Upper lobe of right lung (tissue), 1 donor: ENCODE results near the gene LRRC51. TPM values are rescaled to one million over a fixed set of nuclear protein-coding genes. Genes with fewer than 3 reads are reported as not detected.

Experiments
- ATAC-seq: fragments of 200-7000 bp; cut with Tn5 transposase; one replicate; pipeline ENCODE4 v1.9.1; 2020; ENCODE audit warnings: mild to moderate bottlenecking, moderate library complexity
- DNase-seq: peaks from one replicate; pipeline ENCODE4 v3.0.0-alpha.2; 2020
- H3K27ac ChIP-seq: fragments of 200-600 bp; one replicate; pipeline ENCODE4 v1.8.0; 2022
- H3K27me3 ChIP-seq: fragments of 200-600 bp; one replicate; pipeline ENCODE4 v1.8.0; 2022; ENCODE audit warnings: mild to moderate bottlenecking
- H3K36me3 ChIP-seq: fragments of 200-600 bp; one replicate; pipeline ENCODE4 v1.8.0; 2022
- H3K4me1 ChIP-seq: fragments of 200-600 bp; one replicate; pipeline ENCODE4 v1.8.0; 2022
- H3K4me3 ChIP-seq: fragments of 200-600 bp; one replicate; pipeline ENCODE4 v1.8.0; 2022; ENCODE audit warnings: mild to moderate bottlenecking
- H3K9me3 ChIP-seq: fragments of 200-600 bp; one replicate; pipeline ENCODE4 v1.8.0; 2022
- intact Hi-C: fragments of 100-400 bp; cut with DNase I; formaldehyde crosslinking; loops from one replicate; pipeline ENCODE4 v1.11.0; 2022
- total RNA-seq: library from RNA; stranded (reverse); fragmentation: NEBNext Ultra II Directional; extraction: Animal tissue kit (Norgen Biotek cat#: 25700); gene quantifications from one replicate; pipeline ENCODE4 v1.2.1, GENCODE V29; 2021
- TF ChIP-seq, protein P1 (sequence below): fragments of 200-600 bp; IDR thresholded peaks from one replicate; pipeline ENCODE4 v1.8.0; 2022; ENCODE audit warnings: antibody characterized with exemption
- donor health status: DM: no; HTN: yes; CAD: no; lungs with severe emphysema.

LRRC51 gene
- total RNA-seq, 1 donor from 2014 or later = 6.8 TPM

DNA sequence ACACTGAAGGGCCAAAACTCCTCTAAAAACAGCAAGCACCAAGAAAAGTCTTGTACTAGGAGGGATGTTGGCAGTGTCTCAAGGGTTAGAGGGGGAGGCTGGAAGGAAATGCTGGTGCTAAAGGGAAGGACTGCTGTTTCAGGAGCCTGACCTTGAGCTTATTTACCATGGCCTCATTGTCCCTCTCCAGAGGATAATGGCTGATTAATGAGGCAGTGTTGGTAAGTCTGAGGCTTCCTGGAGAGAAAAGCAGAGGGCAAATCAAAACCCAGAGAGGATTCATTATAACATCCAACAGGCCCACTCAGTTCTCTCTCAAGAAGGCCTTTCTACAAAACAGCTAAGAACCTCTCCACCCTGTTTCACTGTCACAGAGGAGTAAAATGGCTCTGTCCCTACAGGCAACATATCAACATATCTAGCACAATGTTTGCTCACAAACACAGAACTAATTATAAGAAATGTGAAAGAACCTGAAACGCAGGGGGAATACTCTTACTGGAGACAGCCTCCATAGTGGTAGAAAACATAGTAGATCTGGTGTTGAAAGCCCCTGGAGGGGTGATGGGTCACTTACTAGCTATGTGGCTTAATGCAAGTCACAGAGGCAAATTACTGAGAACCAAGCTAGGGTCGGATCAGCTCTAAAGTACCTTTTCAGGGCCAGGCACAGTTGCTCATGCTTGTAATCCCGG, 31.7 kb upstream of the LRRC51 start:
- Histone ChIP-seq H3K4me3 (no peak overlapping the region), H3K27me3 (no peaks in the 10 kb centered on the region), H3K4me1 (peaks cover 8% of the 10 kb centered on the region), H3K27ac (no peak overlapping the region), H3K9me3 (no peaks in the 10 kb centered on the region), H3K36me3 (peaks cover 12% of the 10 kb centered on the region)
- DNase-seq (no peak), ATAC-seq (no peak)
- intact Hi-C loops = no loop called here
- TF ChIP-seq, protein P1, sequence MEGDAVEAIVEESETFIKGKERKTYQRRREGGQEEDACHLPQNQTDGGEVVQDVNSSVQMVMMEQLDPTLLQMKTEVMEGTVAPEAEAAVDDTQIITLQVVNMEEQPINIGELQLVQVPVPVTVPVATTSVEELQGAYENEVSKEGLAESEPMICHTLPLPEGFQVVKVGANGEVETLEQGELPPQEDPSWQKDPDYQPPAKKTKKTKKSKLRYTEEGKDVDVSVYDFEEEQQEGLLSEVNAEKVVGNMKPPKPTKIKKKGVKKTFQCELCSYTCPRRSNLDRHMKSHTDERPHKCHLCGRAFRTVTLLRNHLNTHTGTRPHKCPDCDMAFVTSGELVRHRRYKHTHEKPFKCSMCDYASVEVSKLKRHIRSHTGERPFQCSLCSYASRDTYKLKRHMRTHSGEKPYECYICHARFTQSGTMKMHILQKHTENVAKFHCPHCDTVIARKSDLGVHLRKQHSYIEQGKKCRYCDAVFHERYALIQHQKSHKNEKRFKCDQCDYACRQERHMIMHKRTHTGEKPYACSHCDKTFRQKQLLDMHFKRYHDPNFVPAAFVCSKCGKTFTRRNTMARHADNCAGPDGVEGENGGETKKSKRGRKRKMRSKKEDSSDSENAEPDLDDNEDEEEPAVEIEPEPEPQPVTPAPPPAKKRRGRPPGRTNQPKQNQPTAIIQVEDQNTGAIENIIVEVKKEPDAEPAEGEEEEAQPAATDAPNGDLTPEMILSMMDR = no peak

DNA sequence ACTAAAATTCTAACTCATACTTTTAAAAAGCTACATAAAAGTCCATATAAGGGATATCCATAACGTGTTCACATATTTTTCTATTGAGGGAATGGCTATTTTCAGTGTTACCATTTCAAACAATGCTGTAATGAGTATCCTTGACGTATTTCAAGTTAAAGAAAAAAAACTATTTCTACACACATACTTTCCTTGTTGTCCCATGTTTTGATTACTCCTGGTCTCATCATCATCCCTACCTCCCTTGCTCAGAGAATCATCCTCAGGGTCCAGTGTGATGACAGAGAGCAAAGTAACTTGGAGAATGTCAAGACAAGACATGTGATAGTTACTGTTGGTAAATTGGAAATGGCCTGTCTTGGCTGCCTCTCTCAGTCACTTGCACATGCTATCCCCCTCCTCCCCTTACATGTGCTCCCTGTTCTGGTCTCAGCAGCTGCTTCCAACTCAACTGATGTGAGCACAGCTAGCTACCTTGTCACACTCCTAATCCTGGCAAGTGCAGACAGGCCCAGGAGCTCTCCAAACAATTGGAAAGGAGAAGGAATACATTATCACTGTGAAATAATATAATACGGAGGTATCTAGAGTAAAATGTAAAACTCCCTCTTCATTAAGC, 22.1 kb upstream of the LRRC51 start:
- no peaks in the 10 kb centered on the region for H3K27me3 ChIP-seq
- TF ChIP-seq, protein P1 = no peak
- H3K27ac ChIP-seq = no peak overlapping the region
- ATAC-seq = no peak
- no peaks in the 10 kb centered on the region for H3K4me1 ChIP-seq
- no peak overlapping the region for H3K4me3 ChIP-seq
- intact Hi-C loops = no loop called here
- H3K36me3 ChIP-seq = no peaks in the 10 kb centered on the region
- H3K9me3 ChIP-seq = no peaks in the 10 kb centered on the region
- no peak for DNase-seq

DNA sequence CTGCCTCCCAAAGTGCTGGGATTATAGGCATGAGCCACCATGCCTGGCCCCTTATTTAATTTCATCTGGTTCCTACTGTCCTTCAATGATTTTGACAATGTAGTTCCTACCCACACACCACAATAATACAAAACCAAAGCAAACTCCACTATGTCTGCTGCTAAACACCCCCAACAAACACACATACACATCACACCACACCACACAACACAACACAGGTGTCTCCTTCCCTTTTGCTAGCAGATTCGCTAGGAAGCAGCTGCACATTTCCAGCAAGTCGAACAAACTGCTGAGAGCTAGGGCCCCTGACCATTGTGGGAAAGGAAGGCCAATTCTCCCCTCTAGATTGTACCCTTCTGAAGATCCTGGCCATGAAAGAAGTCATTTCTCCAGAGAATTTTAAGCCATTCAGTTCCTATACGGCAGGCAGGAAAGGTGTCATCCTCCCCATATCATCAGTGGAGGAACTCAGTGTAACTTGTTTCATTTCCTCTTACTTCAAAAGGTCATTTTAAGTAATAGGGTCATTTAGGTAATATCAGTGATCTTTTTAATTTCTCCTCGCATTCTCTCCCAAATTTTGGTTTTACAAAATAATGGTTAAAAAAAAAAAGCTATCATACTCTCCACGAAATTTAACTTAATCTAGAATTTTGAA, 18.8 kb upstream of the LRRC51 start:
- intact Hi-C loops = no loop called here
- Histone ChIP-seq H3K4me3 (no peak overlapping the region), H3K36me3 (no peaks in the 10 kb centered on the region), H3K9me3 (no peaks in the 10 kb centered on the region), H3K27me3 (no peaks in the 10 kb centered on the region), H3K27ac (no peak overlapping the region), H3K4me1 (peaks cover 7% of the 10 kb centered on the region)
- ATAC-seq = no peak
- TF ChIP-seq, protein P1 = no peak
- no peak for DNase-seq

DNA sequence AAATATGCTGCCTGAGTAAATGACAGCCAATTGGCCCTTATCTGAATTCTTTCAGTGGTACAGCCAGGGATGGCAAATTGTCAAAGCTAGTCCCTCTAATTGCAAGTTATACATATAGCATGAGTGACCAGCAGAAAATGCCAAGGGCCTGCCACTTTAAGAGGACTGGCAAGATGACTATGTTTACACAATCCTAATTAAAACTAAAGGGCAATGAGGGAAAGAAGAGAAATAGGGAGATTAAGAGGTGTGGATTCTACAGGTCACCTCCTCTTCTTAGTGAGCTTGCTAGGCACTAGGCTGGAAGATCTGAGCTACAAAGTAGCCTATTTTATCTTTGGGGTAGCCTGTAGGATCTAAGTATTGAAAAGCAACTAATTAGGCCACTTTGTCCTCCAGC, 13.8 kb upstream of the LRRC51 start:
- no peaks in the 10 kb centered on the region for H3K36me3 ChIP-seq

DNA sequence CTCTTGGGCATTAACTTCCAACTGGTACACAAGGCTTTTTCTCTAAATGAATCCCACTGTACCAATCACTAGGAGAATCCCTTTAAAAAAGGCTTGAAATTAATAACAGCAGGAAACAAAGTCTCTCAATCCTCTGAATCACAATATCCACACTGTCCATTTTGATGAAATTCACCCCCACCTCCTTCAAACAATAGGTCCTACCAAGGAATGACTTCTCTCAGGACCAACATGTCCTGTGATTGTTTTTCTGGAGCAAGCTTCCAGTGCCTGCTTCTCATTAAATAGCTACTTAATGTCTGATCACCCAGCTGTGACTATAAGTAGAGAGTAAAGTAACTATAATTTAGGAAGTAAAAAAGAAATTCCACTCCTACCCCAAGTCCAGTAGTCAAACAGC, 13.4 kb upstream of the LRRC51 start:
- no peaks in the 10 kb centered on the region for H3K27me3 ChIP-seq
- ATAC-seq = no peak
- peaks cover 51% of the 10 kb centered on the region for H3K4me1 ChIP-seq
- no peak for DNase-seq
- no peak overlapping the region for H3K4me3 ChIP-seq
- TF ChIP-seq, protein P1 = no peak
- intact Hi-C loops = no loop called here
- H3K27ac ChIP-seq = no peak overlapping the region
- no peaks in the 10 kb centered on the region for H3K36me3 ChIP-seq
- H3K9me3 ChIP-seq = no peaks in the 10 kb centered on the region

More for the DNA sequence above, 13.8 kb upstream of the LRRC51 start:
- Histone ChIP-seq H3K9me3 (no peaks in the 10 kb centered on the region), H3K27ac (no peak overlapping the region), H3K4me3 (no peak overlapping the region), H3K27me3 (no peaks in the 10 kb centered on the region), H3K4me1 (peaks cover 47% of the 10 kb centered on the region)
- DNase-seq (no peak), ATAC-seq (no peak)
- intact Hi-C loops = no loop called here
- TF ChIP-seq, protein P1 = no peak
